ENCODE results near the gene THBS1.

DNA sequence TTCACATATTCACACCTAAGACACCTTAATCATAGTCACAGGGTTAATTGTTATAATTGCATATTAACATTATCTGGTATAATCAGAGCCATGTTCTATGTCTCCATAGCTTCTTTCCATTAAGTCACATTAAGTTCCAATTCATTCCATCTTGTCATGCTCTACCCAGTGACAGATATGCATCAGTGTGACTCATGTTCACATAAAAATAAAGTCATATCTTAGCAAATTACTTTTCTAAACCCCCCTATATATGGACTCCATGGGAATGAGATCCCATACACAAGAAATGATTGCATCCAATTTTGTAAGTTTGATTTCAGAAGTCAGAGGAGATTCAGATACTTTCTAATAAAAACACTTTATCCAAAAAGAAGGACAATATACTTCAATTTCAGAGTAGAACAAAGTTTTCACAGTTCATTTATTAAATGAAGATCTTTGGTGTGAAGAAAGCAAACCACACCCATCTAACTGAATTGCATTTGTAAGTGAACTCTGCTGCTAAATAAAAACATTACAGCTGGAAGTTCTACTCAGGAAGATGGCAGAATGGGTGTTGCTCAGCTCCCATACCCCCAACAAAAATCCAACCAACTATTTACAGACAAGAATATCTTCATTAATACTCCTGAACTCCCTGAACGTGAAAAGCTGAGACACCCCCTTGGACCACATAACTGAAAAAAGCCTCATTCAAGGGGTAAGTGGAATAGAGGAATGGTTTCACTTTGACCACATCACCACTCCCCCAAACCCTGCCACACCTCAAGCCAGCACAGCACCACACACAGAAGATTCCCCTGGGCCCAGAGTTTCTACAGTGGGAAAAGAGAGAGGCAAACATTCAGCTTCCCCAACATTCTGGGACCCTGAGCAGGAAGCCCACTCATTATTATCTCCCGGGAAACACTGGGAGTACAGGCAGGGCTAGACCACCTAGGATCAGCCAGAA lies 27.6 kb downstream of the THBS1 start:
- TF ChIP-seq CTCF (IDR thresholded peaks at IDR 0.05) (no peak), POLR2A (IDR thresholded peaks at IDR 0.05) (no peak)

Measured in uterus (tissue), 2 donors.